ENCODE results near the gene DDC.

DDC gene

DNA sequence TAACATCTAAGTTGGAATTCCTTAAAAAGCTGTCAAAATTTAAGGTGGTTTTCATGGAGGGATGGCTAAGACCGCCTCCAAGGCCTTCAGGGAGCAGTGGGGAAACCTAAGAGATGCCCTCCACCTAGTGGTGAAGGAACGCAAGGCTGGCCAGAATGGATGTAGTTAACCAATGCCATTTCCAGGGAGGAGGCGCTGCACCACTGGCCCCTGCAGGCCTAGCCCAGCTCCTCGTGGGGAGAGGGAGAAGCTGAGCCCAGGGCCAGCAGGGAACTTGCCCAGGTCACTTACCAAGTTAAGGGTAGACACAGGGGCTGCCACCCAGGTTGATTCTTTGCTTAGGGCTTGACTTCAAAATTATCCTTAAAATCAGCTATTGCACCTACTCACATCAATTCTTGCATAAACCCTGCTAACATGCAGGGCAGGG lies 147.1 kb downstream of the DDC start:
- peak; percentile 100 for ATAC-seq
- TF ChIP-seq TCF4 (CRISPR knock-in tag; IDR thresholded peaks at IDR 0.05; ENCODE audit: borderline replicate concordance) (no peak), ISL1 (CRISPR knock-in tag; IDR thresholded peaks at IDR 0.05) (no peak), ZNF565 (CRISPR knock-in tag; conservative IDR thresholded peaks at IDR 0.05; ENCODE audit: low read depth) (no peak), ZNF70 (CRISPR knock-in tag; IDR thresholded peaks at IDR 0.05) (no peak), OSR1 (CRISPR knock-in tag; IDR thresholded peaks at IDR 0.05) (no peak), SNAI2 (CRISPR knock-in tag; IDR thresholded peaks at IDR 0.05) (no peak), ESRRG (CRISPR knock-in tag; IDR thresholded peaks at IDR 0.05) (no peak), CSDC2 (CRISPR knock-in tag; IDR thresholded peaks at IDR 0.05) (no peak)
- TF ChIP-seq, protein P1, sequence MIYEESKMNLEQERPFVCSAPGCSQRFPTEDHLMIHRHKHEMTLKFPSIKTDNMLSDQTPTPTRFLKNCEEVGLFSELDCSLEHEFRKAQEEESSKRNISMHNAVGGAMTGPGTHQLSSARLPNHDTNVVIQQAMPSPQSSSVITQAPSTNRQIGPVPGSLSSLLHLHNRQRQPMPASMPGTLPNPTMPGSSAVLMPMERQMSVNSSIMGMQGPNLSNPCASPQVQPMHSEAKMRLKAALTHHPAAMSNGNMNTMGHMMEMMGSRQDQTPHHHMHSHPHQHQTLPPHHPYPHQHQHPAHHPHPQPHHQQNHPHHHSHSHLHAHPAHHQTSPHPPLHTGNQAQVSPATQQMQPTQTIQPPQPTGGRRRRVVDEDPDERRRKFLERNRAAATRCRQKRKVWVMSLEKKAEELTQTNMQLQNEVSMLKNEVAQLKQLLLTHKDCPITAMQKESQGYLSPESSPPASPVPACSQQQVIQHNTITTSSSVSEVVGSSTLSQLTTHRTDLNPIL (CRISPR knock-in tag; IDR thresholded peaks at IDR 0.05; ENCODE audit: low read depth), result no peak

DNA sequence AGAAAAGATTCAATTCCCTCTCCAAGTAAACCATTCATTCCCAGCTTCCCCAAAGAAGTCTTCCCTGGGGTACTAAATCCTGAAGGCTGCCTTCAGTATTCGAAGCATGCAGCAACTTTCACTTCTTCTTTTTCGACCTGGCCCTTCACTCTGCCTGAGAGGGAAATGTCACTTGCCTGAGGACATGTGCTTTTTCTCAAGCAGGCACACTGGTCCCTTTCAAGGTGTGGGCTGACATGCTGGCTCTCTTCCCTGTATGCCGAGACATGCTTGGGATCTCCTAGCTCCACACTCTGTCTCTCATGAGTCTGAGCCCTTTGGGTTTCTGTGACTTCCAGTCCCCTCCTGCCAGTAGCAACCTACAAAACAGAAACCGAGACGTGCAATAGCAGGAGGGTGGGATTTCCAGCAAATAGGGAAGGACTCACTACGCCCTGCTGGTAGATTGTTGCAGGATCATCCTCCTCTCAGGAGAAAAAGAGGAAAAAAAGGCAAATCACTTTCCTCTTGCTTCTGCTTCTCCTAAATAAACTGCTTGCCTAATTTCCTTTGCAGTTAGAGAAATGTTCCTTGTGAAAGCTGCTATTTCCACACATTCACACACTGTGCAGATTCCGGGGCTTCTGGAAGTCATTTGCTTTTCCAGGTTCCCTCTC lies 148.6 kb downstream of the DDC start:
- no peak for ATAC-seq
- no peak for TF ChIP-seq ARNTL (CRISPR knock-in tag; IDR thresholded peaks at IDR 0.05; ENCODE audit: borderline replicate concordance, low read depth)
- no peak for TF ChIP-seq BACH2 (CRISPR knock-in tag; IDR thresholded peaks at IDR 0.05; ENCODE audit: borderline replicate concordance)
- no peak for TF ChIP-seq PPARA (CRISPR knock-in tag; IDR thresholded peaks at IDR 0.05; ENCODE audit: borderline replicate concordance)
- no peak for TF ChIP-seq OSR1 (CRISPR knock-in tag; IDR thresholded peaks at IDR 0.05)
- TF ChIP-seq, protein P2, sequence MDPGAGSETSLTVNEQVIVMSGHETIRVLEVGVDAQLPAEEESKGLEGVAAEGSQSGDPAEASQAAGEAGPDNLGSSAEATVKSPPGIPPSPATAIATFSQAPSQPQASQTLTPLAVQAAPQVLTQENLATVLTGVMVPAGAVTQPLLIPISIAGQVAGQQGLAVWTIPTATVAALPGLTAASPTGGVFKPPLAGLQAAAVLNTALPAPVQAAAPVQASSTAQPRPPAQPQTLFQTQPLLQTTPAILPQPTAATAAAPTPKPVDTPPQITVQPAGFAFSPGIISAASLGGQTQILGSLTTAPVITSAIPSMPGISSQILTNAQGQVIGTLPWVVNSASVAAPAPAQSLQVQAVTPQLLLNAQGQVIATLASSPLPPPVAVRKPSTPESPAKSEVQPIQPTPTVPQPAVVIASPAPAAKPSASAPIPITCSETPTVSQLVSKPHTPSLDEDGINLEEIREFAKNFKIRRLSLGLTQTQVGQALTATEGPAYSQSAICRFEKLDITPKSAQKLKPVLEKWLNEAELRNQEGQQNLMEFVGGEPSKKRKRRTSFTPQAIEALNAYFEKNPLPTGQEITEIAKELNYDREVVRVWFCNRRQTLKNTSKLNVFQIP (CRISPR knock-in tag; IDR thresholded peaks at IDR 0.05; ENCODE audit: borderline replicate concordance, low read depth), result no peak
- TF ChIP-seq CSDC2 (CRISPR knock-in tag; IDR thresholded peaks at IDR 0.05), result no peak
- TF ChIP-seq ZFP30 (CRISPR knock-in tag; IDR thresholded peaks at IDR 0.05), result no peak
- TF ChIP-seq ZFP3 (CRISPR knock-in tag; IDR thresholded peaks at IDR 0.05), result no peak

DNA sequence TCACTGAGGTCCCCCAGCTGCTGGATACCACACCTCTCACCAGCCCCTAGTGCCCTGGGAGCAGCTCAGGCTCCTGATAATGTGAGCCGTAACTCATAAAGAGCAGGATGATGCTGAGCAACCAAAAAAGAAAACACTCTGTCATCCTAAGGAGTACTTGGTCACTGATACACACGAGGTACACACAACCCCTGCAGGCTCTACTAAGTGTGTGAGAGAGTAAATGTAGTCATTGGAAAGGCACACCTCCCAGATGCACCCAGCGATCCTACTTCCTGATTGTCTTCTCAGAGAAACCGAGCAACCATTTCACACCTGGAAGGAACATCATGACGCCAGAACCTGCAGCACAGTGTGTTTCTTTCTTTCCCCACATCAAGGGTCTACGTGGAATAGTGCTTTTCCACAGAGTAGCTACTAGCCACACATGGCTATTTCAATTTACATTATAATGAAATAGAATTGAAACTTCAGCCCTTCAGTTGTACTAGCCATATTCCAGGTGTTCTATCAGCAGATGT lies 149.3 kb downstream of the DDC start:
- TF ChIP-seq ESRRG (CRISPR knock-in tag; IDR thresholded peaks at IDR 0.05) (no peak), TCF4 (CRISPR knock-in tag; IDR thresholded peaks at IDR 0.05; ENCODE audit: borderline replicate concordance) (no peak), ZFP30 (CRISPR knock-in tag; IDR thresholded peaks at IDR 0.05) (no peak), ZNF70 (CRISPR knock-in tag; IDR thresholded peaks at IDR 0.05) (no peak), CSDC2 (CRISPR knock-in tag; IDR thresholded peaks at IDR 0.05) (no peak), ZNF8 (CRISPR knock-in tag; IDR thresholded peaks at IDR 0.05) (no peak), ZNF565 (CRISPR knock-in tag; conservative IDR thresholded peaks at IDR 0.05; ENCODE audit: low read depth) (no peak), GLIS3 (CRISPR knock-in tag; IDR thresholded peaks at IDR 0.05) (no peak), ISL1 (CRISPR knock-in tag; IDR thresholded peaks at IDR 0.05) (no peak), ZFP3 (CRISPR knock-in tag; IDR thresholded peaks at IDR 0.05) (no peak), SNAI2 (CRISPR knock-in tag; IDR thresholded peaks at IDR 0.05) (no peak), PPARA (CRISPR knock-in tag; IDR thresholded peaks at IDR 0.05; ENCODE audit: borderline replicate concordance) (no peak), ARNTL (CRISPR knock-in tag; IDR thresholded peaks at IDR 0.05; ENCODE audit: borderline replicate concordance, low read depth) (no peak), RARB (CRISPR knock-in tag; IDR thresholded peaks at IDR 0.05) (no peak), TOX (CRISPR knock-in tag; IDR thresholded peaks at IDR 0.05; ENCODE audit: borderline replicate concordance) (no peak)
- TF ChIP-seq, protein P1 (CRISPR knock-in tag; IDR thresholded peaks at IDR 0.05; ENCODE audit: low read depth), result no peak
- TF ChIP-seq, protein P3, sequence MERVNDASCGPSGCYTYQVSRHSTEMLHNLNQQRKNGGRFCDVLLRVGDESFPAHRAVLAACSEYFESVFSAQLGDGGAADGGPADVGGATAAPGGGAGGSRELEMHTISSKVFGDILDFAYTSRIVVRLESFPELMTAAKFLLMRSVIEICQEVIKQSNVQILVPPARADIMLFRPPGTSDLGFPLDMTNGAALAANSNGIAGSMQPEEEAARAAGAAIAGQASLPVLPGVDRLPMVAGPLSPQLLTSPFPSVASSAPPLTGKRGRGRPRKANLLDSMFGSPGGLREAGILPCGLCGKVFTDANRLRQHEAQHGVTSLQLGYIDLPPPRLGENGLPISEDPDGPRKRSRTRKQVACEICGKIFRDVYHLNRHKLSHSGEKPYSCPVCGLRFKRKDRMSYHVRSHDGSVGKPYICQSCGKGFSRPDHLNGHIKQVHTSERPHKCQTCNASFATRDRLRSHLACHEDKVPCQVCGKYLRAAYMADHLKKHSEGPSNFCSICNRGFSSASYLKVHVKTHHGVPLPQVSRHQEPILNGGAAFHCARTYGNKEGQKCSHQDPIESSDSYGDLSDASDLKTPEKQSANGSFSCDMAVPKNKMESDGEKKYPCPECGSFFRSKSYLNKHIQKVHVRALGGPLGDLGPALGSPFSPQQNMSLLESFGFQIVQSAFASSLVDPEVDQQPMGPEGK (CRISPR knock-in tag; IDR thresholded peaks at IDR 0.05; ENCODE audit: borderline replicate concordance), result no peak
- TF ChIP-seq, protein P2 (CRISPR knock-in tag; IDR thresholded peaks at IDR 0.05; ENCODE audit: borderline replicate concordance, low read depth), result no peak
- TF ChIP-seq, protein P4, sequence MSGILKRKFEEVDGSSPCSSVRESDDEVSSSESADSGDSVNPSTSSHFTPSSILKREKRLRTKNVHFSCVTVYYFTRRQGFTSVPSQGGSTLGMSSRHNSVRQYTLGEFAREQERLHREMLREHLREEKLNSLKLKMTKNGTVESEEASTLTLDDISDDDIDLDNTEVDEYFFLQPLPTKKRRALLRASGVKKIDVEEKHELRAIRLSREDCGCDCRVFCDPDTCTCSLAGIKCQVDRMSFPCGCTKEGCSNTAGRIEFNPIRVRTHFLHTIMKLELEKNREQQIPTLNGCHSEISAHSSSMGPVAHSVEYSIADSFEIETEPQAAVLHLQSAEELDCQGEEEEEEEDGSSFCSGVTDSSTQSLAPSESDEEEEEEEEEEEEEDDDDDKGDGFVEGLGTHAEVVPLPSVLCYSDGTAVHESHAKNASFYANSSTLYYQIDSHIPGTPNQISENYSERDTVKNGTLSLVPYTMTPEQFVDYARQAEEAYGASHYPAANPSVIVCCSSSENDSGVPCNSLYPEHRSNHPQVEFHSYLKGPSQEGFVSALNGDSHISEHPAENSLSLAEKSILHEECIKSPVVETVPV (CRISPR knock-in tag; IDR thresholded peaks at IDR 0.05), result no peak
- TF ChIP-seq, protein P5, sequence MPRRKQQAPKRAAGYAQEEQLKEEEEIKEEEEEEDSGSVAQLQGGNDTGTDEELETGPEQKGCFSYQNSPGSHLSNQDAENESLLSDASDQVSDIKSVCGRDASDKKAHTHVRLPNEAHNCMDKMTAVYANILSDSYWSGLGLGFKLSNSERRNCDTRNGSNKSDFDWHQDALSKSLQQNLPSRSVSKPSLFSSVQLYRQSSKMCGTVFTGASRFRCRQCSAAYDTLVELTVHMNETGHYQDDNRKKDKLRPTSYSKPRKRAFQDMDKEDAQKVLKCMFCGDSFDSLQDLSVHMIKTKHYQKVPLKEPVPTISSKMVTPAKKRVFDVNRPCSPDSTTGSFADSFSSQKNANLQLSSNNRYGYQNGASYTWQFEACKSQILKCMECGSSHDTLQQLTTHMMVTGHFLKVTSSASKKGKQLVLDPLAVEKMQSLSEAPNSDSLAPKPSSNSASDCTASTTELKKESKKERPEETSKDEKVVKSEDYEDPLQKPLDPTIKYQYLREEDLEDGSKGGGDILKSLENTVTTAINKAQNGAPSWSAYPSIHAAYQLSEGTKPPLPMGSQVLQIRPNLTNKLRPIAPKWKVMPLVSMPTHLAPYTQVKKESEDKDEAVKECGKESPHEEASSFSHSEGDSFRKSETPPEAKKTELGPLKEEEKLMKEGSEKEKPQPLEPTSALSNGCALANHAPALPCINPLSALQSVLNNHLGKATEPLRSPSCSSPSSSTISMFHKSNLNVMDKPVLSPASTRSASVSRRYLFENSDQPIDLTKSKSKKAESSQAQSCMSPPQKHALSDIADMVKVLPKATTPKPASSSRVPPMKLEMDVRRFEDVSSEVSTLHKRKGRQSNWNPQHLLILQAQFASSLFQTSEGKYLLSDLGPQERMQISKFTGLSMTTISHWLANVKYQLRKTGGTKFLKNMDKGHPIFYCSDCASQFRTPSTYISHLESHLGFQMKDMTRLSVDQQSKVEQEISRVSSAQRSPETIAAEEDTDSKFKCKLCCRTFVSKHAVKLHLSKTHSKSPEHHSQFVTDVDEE (CRISPR knock-in tag; IDR thresholded peaks at IDR 0.05), result no peak
- ATAC-seq, result no peak
